ENCODE data around the gene DLGAP1.

The DLGAP1 gene

GRCh38 chr18:4251206-4251605 is 203.9 kb downstream of the DLGAP1 start:
- Histone ChIP-seq H3K27me3 (ENCODE audit: control insufficient read depth, insufficient read depth, low read length, poor library complexity, severe bottlenecking) (no peaks in the 10 kb centered on the region), H3K27ac (ENCODE audit: insufficient read depth, low read depth, low read length, poor library complexity, severe bottlenecking) (no peak overlapping the region), H3K4me1 (ENCODE audit: control insufficient read depth, insufficient read depth, low read length) (peaks cover 6% of the 10 kb centered on the region), H3K36me3 (ENCODE audit: control insufficient read depth, insufficient read depth, low read length) (no peaks in the 10 kb centered on the region), H3K4me3 (ENCODE audit: insufficient read depth, low read depth, low read length) (no peak overlapping the region), H3K9me3 (ENCODE audit: control insufficient read depth, low read length) (no peaks in the 10 kb centered on the region)
- 76 to 92% methylated on average over 2 of the region's 2 CpGs for WGBS, 2 experiments

DNA sequence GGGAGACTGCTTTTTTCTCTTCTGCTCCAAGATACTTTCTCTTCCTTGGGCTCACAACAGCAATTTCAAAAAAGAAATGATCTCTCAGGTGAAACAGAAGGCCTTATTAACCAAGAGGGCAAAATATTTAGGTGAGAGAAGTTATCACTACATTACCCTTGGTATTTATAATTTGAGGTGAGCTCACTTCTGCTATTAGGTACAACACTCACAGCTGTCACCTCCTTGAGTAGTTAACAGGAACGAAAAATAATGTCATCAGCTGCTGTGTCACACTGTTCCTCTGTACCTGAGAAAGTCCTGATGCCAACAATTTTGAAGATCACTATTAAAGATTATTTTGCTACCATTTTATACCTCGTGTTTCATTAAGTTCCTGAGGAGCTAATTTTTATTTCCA is 205.0 kb downstream of the DLGAP1 start:
- Histone ChIP-seq H3K27ac (ENCODE audit: insufficient read depth, low read depth, low read length, poor library complexity, severe bottlenecking) (no peak overlapping the region), H3K4me3 (ENCODE audit: insufficient read depth, low read depth, low read length) (no peak overlapping the region), H3K9me3 (ENCODE audit: control insufficient read depth, low read length) (no peaks in the 10 kb centered on the region), H3K4me1 (ENCODE audit: control insufficient read depth, insufficient read depth, low read length) (peaks cover 6% of the 10 kb centered on the region), H3K27me3 (ENCODE audit: control insufficient read depth, insufficient read depth, low read length, poor library complexity, severe bottlenecking) (no peaks in the 10 kb centered on the region), H3K36me3 (ENCODE audit: control insufficient read depth, insufficient read depth, low read length) (no peaks in the 10 kb centered on the region)
- WGBS, 2 experiments = 91 to 97% methylated on average over 1 to 2 of the region's 2 CpGs

- no peak overlapping the region for H3K4me3 ChIP-seq (ENCODE audit: insufficient read depth, low read depth, low read length)
- H3K36me3 ChIP-seq (ENCODE audit: control insufficient read depth, insufficient read depth, low read length) = no peaks in the 10 kb centered on the region
- H3K27me3 ChIP-seq (ENCODE audit: control insufficient read depth, insufficient read depth, low read length, poor library complexity, severe bottlenecking) = no peaks in the 10 kb centered on the region
- WGBS, 2 experiments = 86% methylated on average over 10 of the region's 10 CpGs
- no peaks in the 10 kb centered on the region for H3K4me1 ChIP-seq (ENCODE audit: control insufficient read depth, insufficient read depth, low read length)
- no peaks in the 10 kb centered on the region for H3K9me3 ChIP-seq (ENCODE audit: control insufficient read depth, low read length)
- no peak overlapping the region for H3K27ac ChIP-seq (ENCODE audit: insufficient read depth, low read depth, low read length, poor library complexity, severe bottlenecking)
Observed at GRCh38 chr18:4248686-4249085, 206.4 kb downstream of the DLGAP1 start.

DNA sequence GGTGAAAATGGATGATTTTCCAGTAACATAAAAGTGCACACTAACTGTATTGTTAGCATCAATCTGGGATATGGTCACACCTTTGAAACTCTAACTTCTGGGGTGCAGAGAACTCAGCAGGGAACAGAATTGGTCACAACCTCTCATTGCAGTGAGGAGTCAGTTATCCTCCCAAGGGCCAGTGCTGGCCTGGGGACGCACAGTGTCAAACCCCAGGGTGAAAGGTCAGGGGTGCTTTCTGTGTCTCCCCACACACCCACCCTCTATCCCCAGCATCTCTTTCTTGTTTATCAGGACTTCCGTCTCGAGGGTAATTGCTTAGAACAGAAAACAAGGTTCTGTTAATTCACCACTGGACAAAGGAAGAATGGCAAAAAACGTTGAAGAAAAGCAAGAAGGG is 208.7 kb downstream of the DLGAP1 start:
- no peaks in the 10 kb centered on the region for H3K4me1 ChIP-seq (ENCODE audit: control insufficient read depth, insufficient read depth, low read length)
- H3K36me3 ChIP-seq (ENCODE audit: control insufficient read depth, insufficient read depth, low read length) = no peaks in the 10 kb centered on the region
- H3K4me3 ChIP-seq (ENCODE audit: insufficient read depth, low read depth, low read length) = no peak overlapping the region
- no peaks in the 10 kb centered on the region for H3K27me3 ChIP-seq (ENCODE audit: control insufficient read depth, insufficient read depth, low read length, poor library complexity, severe bottlenecking)
- no peaks in the 10 kb centered on the region for H3K9me3 ChIP-seq (ENCODE audit: control insufficient read depth, low read length)
- H3K27ac ChIP-seq (ENCODE audit: insufficient read depth, low read depth, low read length, poor library complexity, severe bottlenecking) = no peak overlapping the region
- WGBS, 2 experiments = 87 to 88% methylated on average over 4 of the region's 4 CpGs

DNA sequence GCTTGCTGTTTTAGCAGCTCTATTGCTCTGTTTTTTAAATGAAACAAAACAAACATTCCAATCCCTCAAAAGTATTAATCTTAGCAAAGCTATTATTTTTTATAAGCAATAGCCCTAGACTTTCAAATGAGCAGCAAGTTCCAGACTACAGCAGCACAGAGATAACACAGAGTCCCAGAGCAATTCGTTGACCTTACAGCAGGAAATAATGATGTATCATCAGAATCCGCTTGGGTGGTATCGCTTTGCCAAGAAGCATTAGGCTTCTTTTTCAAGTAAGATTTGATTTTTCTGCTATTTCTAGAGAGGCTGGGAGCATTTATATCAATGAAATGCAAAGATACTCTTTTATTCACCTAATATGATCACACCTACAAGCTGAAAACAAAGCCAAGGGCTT is 209.7 kb downstream of the DLGAP1 start:
- 99% methylated on average over 3 of the region's 3 CpGs for whole genome bisulfite sequencing, 2 experiments
- H3K4me1 ChIP-seq (ENCODE audit: control insufficient read depth, insufficient read depth, low read length) = no peaks in the 10 kb centered on the region
- no peaks in the 10 kb centered on the region for H3K36me3 ChIP-seq (ENCODE audit: control insufficient read depth, insufficient read depth, low read length)
- H3K9me3 ChIP-seq (ENCODE audit: control insufficient read depth, low read length) = no peaks in the 10 kb centered on the region
- H3K4me3 ChIP-seq (ENCODE audit: insufficient read depth, low read depth, low read length) = no peak overlapping the region
- H3K27ac ChIP-seq (ENCODE audit: insufficient read depth, low read depth, low read length, poor library complexity, severe bottlenecking) = no peak overlapping the region
- H3K27me3 ChIP-seq (ENCODE audit: control insufficient read depth, insufficient read depth, low read length, poor library complexity, severe bottlenecking) = no peaks in the 10 kb centered on the region

- no peaks in the 10 kb centered on the region for H3K27me3 ChIP-seq (ENCODE audit: control insufficient read depth, insufficient read depth, low read length, poor library complexity, severe bottlenecking)
- 87 to 92% methylated on average over 4 to 5 of the region's 5 CpGs for WGBS, 2 experiments
- no peak overlapping the region for H3K4me3 ChIP-seq (ENCODE audit: insufficient read depth, low read depth, low read length)
- no peak overlapping the region for H3K27ac ChIP-seq (ENCODE audit: insufficient read depth, low read depth, low read length, poor library complexity, severe bottlenecking)
- peaks cover 1% of the 10 kb centered on the region for H3K4me1 ChIP-seq (ENCODE audit: control insufficient read depth, insufficient read depth, low read length)
- H3K9me3 ChIP-seq (ENCODE audit: control insufficient read depth, low read length) = no peaks in the 10 kb centered on the region
- no peaks in the 10 kb centered on the region for H3K36me3 ChIP-seq (ENCODE audit: control insufficient read depth, insufficient read depth, low read length)
Observed at GRCh38 chr18:4242431-4243161, 212.5 kb downstream of the DLGAP1 start.

GRCh38 chr18:4241090-4241617 is 214.0 kb downstream of the DLGAP1 start:
- no peaks in the 10 kb centered on the region for H3K27me3 ChIP-seq (ENCODE audit: control insufficient read depth, insufficient read depth, low read length, poor library complexity, severe bottlenecking)
- no peak overlapping the region for H3K27ac ChIP-seq (ENCODE audit: insufficient read depth, low read depth, low read length, poor library complexity, severe bottlenecking)
- peaks cover 5% of the 10 kb centered on the region for H3K4me1 ChIP-seq (ENCODE audit: control insufficient read depth, insufficient read depth, low read length)
- H3K4me3 ChIP-seq (ENCODE audit: insufficient read depth, low read depth, low read length) = no peak overlapping the region
- WGBS, 2 experiments = 68 to 69% methylated on average over 4 of the region's 6 CpGs
- H3K9me3 ChIP-seq (ENCODE audit: control insufficient read depth, low read length) = no peaks in the 10 kb centered on the region
- no peaks in the 10 kb centered on the region for H3K36me3 ChIP-seq (ENCODE audit: control insufficient read depth, insufficient read depth, low read length)

GRCh38 chr18:4238966-4239365 is 216.1 kb downstream of the DLGAP1 start:
- Histone ChIP-seq H3K27ac (ENCODE audit: insufficient read depth, low read depth, low read length, poor library complexity, severe bottlenecking) (no peak overlapping the region), H3K4me1 (ENCODE audit: control insufficient read depth, insufficient read depth, low read length) (peaks cover 5% of the 10 kb centered on the region), H3K9me3 (ENCODE audit: control insufficient read depth, low read length) (no peaks in the 10 kb centered on the region), H3K4me3 (ENCODE audit: insufficient read depth, low read depth, low read length) (no peak overlapping the region), H3K27me3 (ENCODE audit: control insufficient read depth, insufficient read depth, low read length, poor library complexity, severe bottlenecking) (no peaks in the 10 kb centered on the region), H3K36me3 (ENCODE audit: control insufficient read depth, insufficient read depth, low read length) (no peaks in the 10 kb centered on the region)
- WGBS, 2 experiments = 100% methylated on average over 1 of the region's 1 CpG

GRCh38 chr18:4237664-4238041 is 217.5 kb downstream of the DLGAP1 start:
- Histone ChIP-seq H3K9me3 (ENCODE audit: control insufficient read depth, low read length) (no peaks in the 10 kb centered on the region), H3K27me3 (ENCODE audit: control insufficient read depth, insufficient read depth, low read length, poor library complexity, severe bottlenecking) (no peaks in the 10 kb centered on the region), H3K4me1 (ENCODE audit: control insufficient read depth, insufficient read depth, low read length) (peaks cover 10% of the 10 kb centered on the region), H3K27ac (ENCODE audit: insufficient read depth, low read depth, low read length, poor library complexity, severe bottlenecking) (no peak overlapping the region), H3K36me3 (ENCODE audit: control insufficient read depth, insufficient read depth, low read length) (no peaks in the 10 kb centered on the region), H3K4me3 (ENCODE audit: insufficient read depth, low read depth, low read length) (no peak overlapping the region)
- WGBS, 2 experiments = 89 to 100% methylated on average over 1 of the region's 2 CpGs

- H3K4me3 ChIP-seq (ENCODE audit: insufficient read depth, low read depth, low read length) = no peak overlapping the region
- no peak overlapping the region for H3K27ac ChIP-seq (ENCODE audit: insufficient read depth, low read depth, low read length, poor library complexity, severe bottlenecking)
- H3K9me3 ChIP-seq (ENCODE audit: control insufficient read depth, low read length) = no peaks in the 10 kb centered on the region
- 60% methylated on average over 11 of the region's 11 CpGs for WGBS, 2 experiments
- no peaks in the 10 kb centered on the region for H3K27me3 ChIP-seq (ENCODE audit: control insufficient read depth, insufficient read depth, low read length, poor library complexity, severe bottlenecking)
- no peaks in the 10 kb centered on the region for H3K36me3 ChIP-seq (ENCODE audit: control insufficient read depth, insufficient read depth, low read length)
- H3K4me1 ChIP-seq (ENCODE audit: control insufficient read depth, insufficient read depth, low read length) = peaks cover 10% of the 10 kb centered on the region
Observed at GRCh38 chr18:4236940-4237663, 218.0 kb downstream of the DLGAP1 start.
